ENCODE results near the gene FBXW9.
"Not testable (repeated sequence)": the region's sequence is repeated elsewhere in the genome, so short reads cannot be mapped to it uniquely, and the experiment has no call there.

The FBXW9 gene

GRCh38 chr19:12715102-12715501, 18.7 kb upstream of the FBXW9 start:
- no peak for DNase-seq

- DNase-seq = not testable (repeated sequence)
Observed at GRCh38 chr19:12713304-12713703, 16.9 kb upstream of the FBXW9 start.

DNA sequence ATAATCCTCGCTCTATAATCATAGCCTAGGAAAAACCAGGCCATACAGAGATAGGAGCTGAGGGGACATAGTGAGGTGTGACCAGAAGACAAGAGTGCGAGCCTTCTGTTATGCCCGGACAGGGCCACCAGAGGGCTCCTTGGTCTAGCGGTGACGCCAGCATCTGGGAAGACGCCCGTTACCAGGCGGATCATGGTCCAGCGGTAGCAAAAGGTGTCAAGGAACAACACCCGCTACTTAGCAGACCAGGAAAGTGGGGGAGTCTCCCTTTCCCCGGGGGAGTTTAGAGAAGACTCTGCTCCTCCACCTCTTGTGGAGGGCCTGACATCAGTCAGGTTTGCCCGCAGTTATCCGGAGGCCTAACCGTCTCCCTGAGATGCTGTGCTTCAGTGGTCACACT, 15.6 kb upstream of the FBXW9 start:
- DNase-seq = not testable (repeated sequence)

GRCh38 chr19:12711187-12711586, 14.8 kb upstream of the FBXW9 start:
- DNase-seq = no peak

DNA sequence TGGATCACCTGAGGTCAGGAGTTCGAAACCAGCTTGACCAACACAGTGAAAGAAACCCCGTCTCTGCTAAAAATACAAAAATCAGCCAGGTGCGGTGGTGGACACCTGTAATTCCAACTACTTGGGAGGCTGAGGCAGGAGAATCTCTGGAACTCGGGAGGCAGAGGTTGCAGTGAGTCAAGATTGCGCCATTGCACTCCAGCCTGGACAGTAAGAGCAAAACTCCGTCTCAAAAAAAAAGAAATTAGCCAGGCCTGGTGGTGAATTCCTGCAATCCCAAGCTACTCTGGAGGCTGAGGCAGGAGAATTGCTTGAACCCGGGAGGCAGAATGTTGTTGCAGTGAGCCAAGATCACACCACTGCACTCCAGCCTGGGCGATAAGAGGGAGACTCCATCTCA, 12.2 kb upstream of the FBXW9 start:
- DNase-seq = no peak

DNA sequence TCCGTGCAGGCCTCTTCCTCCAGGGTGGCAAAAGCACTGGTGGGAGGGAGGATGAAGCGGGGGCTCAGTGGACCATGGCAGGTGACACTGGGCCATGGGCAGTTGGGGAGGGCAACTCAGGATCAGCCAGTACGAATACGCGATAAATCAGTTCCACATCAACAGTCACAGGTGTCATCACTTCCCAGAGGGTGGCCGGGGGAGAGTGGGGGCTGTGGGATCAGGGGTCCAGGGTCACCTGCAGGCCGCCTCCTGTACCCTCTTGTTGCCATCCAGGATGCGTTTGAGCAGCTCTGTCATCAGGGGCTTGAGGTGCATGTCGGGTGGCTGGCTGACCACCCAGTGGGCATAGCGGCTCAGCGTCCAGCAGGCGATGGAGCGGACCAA, 9.9 kb upstream of the FBXW9 start:
- no peak for DNase-seq

DNA sequence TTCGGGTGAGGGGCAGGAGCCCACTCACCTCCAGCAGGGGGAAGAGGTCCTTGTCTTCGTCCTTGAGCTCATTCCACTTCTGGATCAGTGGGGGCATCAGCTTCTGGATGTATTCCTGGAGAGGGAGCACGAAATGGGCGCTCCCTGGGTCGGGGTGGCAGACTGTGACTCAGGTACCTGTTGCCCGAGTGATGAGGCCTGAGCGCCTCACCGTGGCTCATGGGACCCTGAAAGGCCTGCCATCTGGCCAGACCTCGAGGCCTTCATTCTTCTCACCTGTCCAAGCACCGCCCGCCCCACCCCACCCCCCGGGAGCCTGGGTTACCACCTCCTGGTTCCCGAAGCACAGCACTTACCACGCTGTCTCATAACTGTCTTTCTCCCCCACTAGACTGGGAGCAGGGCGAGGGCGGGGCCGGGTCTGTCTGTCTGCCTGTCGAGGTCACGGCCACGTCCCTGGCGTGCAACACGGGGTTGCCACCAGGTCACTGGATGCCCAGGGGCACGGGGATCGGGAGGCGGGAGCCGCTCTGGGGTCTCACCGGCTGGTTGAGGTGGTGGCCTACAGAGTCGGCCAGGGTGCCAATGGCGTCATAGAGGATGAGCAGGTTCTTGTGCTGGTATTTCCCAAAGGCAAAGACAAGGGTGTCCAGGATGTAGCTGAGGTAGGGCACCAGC, 9.4 kb upstream of the FBXW9 start:
- no peak for DNase-seq

GRCh38 chr19:12705169-12705568, 8.7 kb upstream of the FBXW9 start:
- DNase-seq = no peak

DNA sequence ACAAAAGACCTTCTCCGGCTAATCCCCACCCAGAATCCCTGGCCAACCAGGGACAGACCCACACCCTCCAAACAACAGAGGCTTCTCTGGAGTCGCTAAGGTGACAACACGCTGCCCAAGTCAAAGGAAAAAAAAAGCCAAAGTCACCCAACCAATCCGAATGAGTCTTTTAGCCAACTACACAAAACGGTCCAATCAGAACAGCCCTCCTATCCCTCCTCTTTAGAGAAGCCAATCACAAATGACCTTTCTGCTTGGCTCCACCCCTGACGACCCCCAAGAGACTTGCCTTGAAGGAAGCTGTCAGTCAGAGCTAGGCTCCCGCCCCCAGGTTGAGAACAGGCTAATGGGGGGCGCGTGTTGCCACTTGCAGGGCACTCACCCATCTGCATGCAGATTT, 6.6 kb upstream of the FBXW9 start:
- no peak for DNase-seq

- no peak for DNase-seq
Observed at GRCh38 chr19:12701596-12702282, 5.3 kb upstream of the FBXW9 start.

DNA sequence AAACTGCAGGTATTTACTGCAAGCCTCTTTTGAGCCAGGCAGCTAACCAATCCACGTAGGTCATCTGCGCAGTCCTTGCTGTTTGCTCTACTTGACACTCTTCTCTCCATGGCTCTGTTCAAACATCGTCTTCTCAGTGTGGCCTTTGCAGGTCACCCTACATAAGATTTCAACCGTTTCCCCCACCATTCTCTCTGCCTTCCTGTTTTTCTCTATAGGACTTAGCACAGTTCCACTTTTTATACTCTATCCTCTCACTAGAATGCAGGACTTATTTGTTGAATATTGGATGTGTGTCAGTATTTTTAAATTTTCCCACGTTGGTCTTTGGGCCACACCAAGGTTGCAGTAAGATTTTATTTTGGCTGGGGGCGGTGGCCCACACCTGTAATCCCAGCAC, 1.7 kb upstream of the FBXW9 start:
- DNase-seq = no peak

GRCh38 chr19:12697425-12697824, 994 bp upstream of the FBXW9 start:
- not testable (repeated sequence) for DNase-seq

DNA sequence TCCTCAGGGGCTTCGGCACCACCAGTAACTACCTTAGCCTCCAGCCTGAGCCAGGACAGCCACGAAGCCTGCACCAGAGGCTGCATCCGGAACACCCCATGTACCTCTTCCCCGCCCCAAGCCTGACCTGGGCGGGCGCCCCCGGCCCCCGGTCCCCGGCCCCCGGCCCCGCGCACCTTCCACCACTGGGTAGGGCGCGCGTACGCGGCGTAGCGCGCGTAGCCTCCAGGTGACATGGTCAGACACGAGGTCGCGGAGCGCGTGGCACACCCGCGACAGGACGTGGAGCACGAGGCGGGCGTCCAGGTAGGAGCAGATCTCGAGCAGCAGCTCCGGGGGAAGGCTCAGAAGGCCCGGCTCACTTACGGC, 450 bp downstream of the FBXW9 start:
- no peak for DNase-seq

DNA sequence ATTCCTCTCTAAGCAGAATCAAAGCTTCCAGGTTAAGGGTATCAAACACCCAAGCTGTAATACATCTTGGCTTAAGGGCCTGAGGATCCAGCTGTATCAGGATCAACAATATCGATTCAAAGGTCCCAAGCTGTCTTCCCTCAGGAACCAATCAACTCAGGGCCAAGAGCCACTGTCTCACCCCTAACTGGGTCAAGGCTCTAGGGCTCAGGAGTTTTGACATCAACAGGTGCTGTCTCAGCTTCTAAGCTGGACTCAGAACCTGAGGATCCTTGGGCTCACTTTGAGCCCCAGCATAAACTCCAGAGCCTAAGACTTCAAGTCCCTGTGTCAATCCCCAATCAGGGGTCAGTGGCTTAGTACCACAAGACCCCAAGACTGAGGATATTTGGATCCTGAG, 917 bp downstream of the FBXW9 start:
- no peak for DNase-seq

GRCh38 chr19:12695096-12695495, 1.3 kb downstream of the FBXW9 start:
- no peak for DNase-seq

DNA sequence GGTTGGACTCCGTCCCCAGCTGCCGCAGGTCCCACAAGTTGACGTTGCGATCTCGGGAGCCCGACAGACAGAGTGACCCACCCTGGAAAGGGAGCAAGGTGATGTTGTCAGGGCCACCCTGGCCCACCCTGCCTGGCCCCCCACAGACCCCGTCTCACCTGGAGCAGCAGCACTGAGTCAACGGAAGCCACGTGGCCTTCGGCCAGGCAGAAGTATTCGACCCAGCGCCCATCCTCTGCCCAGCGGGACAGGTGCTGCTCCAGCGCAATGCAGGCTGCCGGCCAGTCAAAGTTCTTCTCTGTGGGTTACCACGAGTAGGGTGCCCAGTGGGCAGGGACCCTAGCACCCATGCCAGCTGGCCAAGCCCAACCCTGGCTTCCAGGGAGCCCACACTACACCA, 1.8 kb downstream of the FBXW9 start:
- DNase-seq = no peak

DNA sequence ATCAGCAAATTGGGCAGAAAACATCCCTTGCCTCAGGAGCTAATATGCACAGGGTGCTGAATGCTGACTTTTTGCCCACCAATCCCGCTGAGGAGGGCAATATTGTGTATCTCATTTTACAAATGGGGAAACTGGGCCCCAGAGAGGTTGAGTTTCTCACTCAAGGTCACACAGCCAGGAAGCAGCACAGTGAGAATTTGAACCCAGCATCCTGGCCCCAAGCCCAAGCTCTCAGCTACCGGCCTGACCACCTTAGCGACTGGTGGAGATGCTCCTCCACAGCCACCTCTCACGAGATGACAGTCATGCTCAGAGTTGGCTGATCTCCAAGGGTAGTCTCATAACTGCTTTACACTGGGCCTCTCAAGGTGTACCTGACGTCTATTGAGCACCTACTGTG, 3.5 kb downstream of the FBXW9 start:
- DNase-seq = no peak

GRCh38 chr19:12689581-12690216, 6.7 kb downstream of the FBXW9 start:
- DNase-seq = no peak

DNA sequence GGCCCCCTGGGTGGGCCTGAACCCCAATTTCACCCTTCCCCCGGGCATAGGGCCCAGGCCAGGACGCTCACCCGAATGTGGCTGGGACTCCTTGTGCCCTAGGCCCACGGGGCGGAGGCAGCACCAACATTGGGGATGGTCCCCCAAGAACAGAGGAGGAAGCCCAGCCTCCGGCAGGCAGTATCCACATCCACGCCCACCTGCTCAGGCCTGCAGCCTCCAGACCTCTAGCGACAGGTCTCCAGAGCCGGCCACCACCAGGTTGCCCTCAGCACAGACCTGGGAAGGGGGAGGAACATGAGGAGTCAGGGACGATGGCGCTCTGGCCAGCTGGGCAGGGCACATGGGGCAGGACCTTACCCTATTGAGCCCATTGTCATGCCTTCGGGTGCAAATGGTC, 7.4 kb downstream of the FBXW9 start:
- no peak for DNase-seq

- no peak for DNase-seq
Observed at GRCh38 chr19:12687496-12688196, 8.8 kb downstream of the FBXW9 start, which contains the start of gene GNG14. Gene GNG14, plus strand, starts transcription at chr19:12687998. Its CDS starts 51 bp downstream, at chr19:12688049.

GRCh38 chr19:12685831-12686230, 10.6 kb downstream of the FBXW9 start:
- DNase-seq = no peak

DNA sequence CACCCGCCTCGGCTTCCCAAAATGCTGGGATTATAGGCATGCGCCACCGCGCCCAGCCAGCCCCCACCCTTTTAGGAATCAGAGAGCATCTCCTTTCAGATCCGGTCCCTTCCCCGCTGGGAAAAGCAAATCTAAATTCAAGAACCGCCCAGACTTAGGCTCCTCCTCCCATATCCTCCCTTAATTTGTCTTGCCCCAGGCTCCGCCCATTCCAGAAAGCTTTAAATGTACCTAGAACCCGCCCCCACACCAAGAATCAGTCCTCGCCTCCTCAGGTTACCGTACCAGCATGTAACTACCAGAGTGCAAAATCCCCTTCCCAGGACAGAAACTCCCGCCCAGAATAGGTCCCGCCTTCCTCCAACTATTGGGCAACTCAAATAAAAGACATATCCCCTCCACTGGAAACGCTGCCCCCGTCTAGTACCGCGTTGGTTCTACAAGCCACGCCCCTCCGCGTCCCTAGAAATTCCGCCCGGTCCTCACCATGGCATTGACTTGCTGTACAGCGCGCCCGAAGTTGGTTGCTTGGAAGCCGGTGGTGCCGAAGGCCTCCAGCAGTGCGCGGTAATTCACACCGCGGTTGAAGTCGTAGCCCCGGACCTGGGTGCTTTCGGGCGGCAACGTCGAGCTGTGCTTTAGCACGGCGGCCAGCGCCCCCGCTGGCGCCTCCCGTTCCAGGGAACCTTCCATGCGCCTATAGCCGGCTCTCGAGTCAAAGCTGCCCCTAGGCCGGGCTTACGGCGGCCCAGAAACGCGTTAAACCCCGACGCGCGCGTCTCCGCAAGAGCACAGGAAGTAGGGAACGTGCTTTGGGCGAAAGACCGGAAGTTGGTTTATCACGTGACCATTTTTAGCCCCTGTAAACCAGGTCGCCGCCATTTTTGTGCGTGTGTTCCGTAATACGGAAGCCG, 15.1 kb downstream of the FBXW9 start, which contains the start of gene DHPS:
Gene DHPS, minus strand, starts transcription at position 807 of the 914 bp plus-strand sequence. Its CDS starts 114 bp downstream, at position 693.
- peak; percentile 89 for DNase-seq

Measured in stimulated activated naive CD4-positive, alpha-beta T cell treated with Interleukin-2 at 50 U/mL for 16 hours (primary cell).